HG02623 (cell line): ENCODE measurements around the gene LIFR.

Source experiments
- ATAC-seq: cut with Tn5 transposase; IDR thresholded peaks from one replicate; pipeline ENCODE4 v1.9.1; 2021; ENCODE audit warnings: moderate library complexity; ENCODE audit not compliant: unreplicated experiment

LIFR gene

GRCh38 chr5:38466424-38467189, 89.8 kb downstream of the LIFR start:
- ATAC-seq, result no peak

GRCh38 chr5:38465702-38466423, 90.6 kb downstream of the LIFR start:
- ATAC-seq, result no peak

- no peak for ATAC-seq
Measured at GRCh38 chr5:38465061-38465460, 91.4 kb downstream of the LIFR start.

- no peak for ATAC-seq
Measured at GRCh38 chr5:38463634-38464521, 92.6 kb downstream of the LIFR start.

- ATAC-seq, result no peak
Measured at GRCh38 chr5:38462976-38463633, 93.3 kb downstream of the LIFR start.

- ATAC-seq, result no peak
Measured at GRCh38 chr5:38458174-38458573, 98.3 kb downstream of the LIFR start.

- no peak for ATAC-seq
Measured at GRCh38 chr5:38456657-38457399, 99.6 kb downstream of the LIFR start.

GRCh38 chr5:38455796-38456330, 100.6 kb downstream of the LIFR start:
- no peak for ATAC-seq

GRCh38 chr5:38453921-38454320, 102.5 kb downstream of the LIFR start:
- peak; percentile 2 for ATAC-seq

- peak; percentile 98 for ATAC-seq
Measured at GRCh38 chr5:38453506-38453905, 102.9 kb downstream of the LIFR start.

GRCh38 chr5:38452201-38452600, 104.2 kb downstream of the LIFR start:
- ATAC-seq, result no peak

- no peak for ATAC-seq
Measured at GRCh38 chr5:38451074-38451725, 105.2 kb downstream of the LIFR start.

GRCh38 chr5:38450627-38451026, 105.8 kb downstream of the LIFR start:
- ATAC-seq, result no peak

- no peak for ATAC-seq
Measured at GRCh38 chr5:38448568-38449350, 107.7 kb downstream of the LIFR start.

GRCh38 chr5:38447786-38448185, 108.7 kb downstream of the LIFR start:
- no peak for ATAC-seq

GRCh38 chr5:38447056-38447455, 109.4 kb downstream of the LIFR start:
- no peak for ATAC-seq

- ATAC-seq, result no peak
Measured at GRCh38 chr5:38446029-38446522, 110.4 kb downstream of the LIFR start.

- ATAC-seq, result no peak
Measured at GRCh38 chr5:38445374-38446028, 110.9 kb downstream of the LIFR start.
